ENCODE data around the gene HOXB2.

DNA sequence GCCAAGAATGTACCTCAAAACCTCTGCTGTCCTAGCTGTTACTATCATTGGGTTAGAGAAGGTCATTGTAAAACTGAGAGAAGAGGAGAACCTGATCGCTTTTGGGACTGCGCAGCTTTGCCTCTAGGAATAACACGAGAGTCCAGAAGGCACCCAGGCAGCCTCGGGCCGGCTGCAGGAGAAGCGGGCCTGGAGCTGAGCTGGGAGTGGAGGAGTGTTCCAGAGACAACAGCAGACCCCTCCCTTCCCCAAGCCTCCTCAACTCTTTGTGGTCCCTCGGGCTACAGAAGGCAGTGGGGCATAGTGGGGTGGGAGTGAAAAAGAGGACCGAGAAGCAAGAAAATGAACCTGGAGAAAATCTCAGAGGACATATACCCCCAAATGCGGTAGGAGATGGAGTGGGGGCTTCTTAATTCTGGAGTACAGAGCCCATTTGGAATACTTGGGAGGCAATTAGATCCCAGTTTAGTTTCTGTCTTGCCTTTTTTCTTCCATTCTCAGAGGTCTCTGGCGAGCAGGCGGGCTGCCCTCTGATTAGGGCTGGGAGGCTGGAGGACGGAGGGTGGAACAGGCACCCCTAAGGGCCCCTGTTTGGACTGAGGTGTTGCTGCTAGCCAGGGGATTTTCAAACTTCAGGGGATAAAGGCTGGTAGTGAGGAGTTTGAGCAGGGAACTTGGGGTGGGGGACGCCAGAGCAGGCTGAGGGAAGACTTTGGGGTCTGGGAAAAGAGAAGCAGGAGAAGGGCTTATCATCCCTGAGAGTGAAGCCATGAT, 13.3 kb upstream of the HOXB2 start:
- TF ChIP-seq POLR2AphosphoS5 (IDR thresholded peaks at IDR 0.05; ENCODE audit: low read depth, low read length) (no peak), POLR2A (IDR thresholded peaks at IDR 0.05; ENCODE audit: low read depth, low read length) (no peak)

All from GM12892 (cell line).